Measurements from ENCODE around the gene CCSER1.

DNA sequence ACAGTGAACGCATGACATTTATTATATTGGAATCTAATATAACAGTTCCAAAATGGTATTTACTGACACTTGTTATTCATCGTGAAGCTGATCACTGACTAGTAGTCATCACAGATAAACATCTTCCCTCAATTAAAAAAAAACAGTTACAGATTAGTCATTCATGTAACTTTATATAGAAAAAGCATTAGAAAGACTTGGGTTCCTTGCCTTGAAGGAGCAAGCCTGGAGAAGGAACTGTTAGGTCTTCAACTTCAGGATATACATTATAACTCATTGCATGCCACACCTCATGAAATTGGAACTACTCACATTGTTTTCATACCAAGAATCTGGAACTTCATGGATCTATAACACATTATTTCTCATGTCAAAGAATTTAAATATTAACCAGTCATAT lies 317.7 kb downstream of the CCSER1 start:
- TF ChIP-seq, protein P1, sequence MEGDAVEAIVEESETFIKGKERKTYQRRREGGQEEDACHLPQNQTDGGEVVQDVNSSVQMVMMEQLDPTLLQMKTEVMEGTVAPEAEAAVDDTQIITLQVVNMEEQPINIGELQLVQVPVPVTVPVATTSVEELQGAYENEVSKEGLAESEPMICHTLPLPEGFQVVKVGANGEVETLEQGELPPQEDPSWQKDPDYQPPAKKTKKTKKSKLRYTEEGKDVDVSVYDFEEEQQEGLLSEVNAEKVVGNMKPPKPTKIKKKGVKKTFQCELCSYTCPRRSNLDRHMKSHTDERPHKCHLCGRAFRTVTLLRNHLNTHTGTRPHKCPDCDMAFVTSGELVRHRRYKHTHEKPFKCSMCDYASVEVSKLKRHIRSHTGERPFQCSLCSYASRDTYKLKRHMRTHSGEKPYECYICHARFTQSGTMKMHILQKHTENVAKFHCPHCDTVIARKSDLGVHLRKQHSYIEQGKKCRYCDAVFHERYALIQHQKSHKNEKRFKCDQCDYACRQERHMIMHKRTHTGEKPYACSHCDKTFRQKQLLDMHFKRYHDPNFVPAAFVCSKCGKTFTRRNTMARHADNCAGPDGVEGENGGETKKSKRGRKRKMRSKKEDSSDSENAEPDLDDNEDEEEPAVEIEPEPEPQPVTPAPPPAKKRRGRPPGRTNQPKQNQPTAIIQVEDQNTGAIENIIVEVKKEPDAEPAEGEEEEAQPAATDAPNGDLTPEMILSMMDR (IDR thresholded peaks at IDR 0.05), result no peak
- no peak for TF ChIP-seq POLR2A (IDR thresholded peaks at IDR 0.05)
